ENCODE measurements around the gene IZUMO4. TPM values are rescaled to one million over a fixed set of nuclear protein-coding genes. Genes with fewer than 3 reads are reported as not detected.
"Not testable (repeated sequence)": the region's sequence is repeated elsewhere in the genome, so short reads cannot be mapped to it uniquely, and the experiment has no call there.

Gene IZUMO4
- total RNA-seq, 2 donors from 2014 or later = 13.9 to 143 TPM

DNA sequence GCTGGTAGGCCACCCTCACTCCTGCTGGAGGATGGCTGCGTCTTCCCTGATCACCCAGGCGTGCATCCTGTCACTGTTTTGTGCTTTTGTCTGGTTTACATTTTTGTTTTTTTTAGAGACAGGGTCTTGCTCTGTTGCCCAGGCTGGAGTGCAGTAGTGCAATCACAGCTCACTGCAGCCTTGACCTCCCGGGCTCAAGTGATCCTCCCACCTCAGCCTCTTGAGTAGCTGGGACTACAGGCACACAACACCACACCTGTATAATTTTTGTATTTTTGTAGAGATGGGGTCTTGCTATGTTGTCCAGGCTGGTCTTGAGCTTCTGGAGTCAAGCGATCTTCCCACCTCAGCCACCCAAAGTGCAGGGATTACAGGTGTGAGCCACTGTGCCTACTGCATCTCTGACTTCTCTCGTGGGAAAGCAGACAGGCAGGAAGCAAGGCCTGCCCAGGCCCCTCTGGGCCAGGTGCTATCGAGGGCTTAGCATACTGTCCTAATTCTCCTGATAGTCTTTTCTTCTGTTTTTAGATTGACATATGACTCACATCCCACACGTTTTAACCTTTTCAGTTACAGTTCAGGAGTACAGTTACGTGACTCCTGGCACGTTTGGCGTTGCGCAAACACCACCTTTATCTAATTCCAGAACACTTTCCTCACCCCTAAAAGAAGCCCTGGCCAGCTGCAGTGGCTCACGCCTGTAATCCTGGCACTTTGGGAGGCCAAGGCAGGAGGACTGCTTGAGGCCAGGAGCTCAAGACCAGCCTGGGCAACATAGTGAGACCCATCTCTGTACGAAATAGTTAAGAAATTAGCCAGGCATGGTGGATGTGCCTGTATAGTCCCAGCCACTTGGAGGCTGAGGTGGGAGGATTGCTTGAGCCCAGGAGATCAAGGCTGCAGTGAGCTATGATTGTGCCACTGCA lies 9.8 kb upstream of the IZUMO4 start:
- peaks cover 32% of the 10 kb centered on the region for H3K4me1 Mint-ChIP-seq
- peak overlapping the region; percentile 97 for H3K4me3 Mint-ChIP-seq
- H3K27me3 Mint-ChIP-seq, H3K9me3 Mint-ChIP-seq: not testable (repeated sequence)
- peak overlapping the region; percentile 100 for H3K27ac Mint-ChIP-seq
- peak; percentile 41 for ATAC-seq (replicated peaks)
- H3K36me3 Mint-ChIP-seq (ENCODE audit: low read depth) = peaks cover 92% of the 10 kb centered on the region

DNA sequence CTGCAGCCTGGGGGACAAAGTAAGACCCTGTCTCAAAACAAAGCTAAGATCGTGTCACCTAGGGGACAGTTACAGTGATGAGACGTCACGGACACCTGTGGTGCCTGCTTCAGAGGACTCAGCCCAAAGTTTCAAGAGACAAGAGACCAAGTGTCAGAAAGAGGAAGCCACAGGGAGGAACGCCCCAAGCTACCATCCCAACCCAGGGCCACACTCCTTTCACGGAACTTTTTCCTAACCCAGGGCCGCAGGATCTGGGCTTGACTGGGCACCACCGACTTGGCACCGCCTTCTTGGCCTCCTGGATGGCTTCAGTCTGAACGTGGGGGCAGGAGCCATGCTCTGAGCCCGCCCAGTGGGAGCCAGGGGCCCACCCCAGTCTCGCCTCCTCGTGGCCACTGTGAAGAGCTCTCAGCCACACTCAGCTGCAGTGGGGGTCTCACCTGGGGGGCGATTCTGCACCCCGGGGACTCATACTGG lies 9.1 kb upstream of the IZUMO4 start:
- H3K4me1 Mint-ChIP-seq = peaks cover 32% of the 10 kb centered on the region
- peak; percentile 15 for ATAC-seq (replicated peaks)
- no peaks in the 10 kb centered on the region for H3K27me3 Mint-ChIP-seq
- peaks cover 7% of the 10 kb centered on the region for H3K9me3 Mint-ChIP-seq
- peak overlapping the region; percentile 97 for H3K4me3 Mint-ChIP-seq
- H3K27ac Mint-ChIP-seq = peak overlapping the region; percentile 100
- H3K36me3 Mint-ChIP-seq (ENCODE audit: low read depth) = peaks cover 92% of the 10 kb centered on the region

DNA sequence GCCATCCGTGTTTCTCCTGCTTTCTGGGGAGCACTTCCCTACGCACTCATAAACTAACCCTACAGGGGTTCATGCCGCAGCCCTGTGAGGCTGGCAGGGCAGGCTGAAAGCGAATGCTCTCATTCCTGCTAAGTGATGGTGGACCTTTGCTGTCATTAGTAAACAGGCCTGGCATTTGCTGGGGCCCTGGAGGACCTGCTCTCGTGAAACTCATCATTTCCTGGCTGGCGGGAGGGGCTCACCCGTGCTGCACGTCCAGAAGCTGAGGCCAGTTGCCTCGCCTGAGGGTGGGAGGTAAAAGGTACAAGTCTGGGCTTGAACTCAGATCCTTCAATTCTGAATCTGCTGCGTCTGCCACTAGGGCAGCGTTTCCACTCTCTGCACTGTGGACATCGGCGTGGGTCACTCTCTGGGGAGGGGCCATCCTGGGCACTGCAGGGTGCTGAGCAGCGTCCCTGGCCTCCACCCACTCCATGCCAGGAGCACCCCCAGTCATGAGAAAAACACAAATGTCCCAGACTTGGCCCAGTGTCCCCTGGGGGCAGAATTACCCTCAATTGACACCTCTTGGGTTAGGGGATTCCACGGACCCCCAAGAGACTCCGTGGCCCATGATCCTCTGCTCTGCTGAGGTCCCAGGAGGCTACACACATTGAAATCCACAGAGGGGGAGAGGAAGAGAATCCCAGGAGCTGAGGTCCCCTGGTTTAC lies 7.6 kb upstream of the IZUMO4 start:
- Mint-ChIP-seq H3K9me3 (peaks cover 7% of the 10 kb centered on the region), H3K4me1 (peaks cover 38% of the 10 kb centered on the region), H3K27me3 (no peaks in the 10 kb centered on the region), H3K27ac (peak overlapping the region; percentile 100), H3K36me3 (ENCODE audit: low read depth) (peaks cover 92% of the 10 kb centered on the region), H3K4me3 (peak overlapping the region; percentile 97)
- no peak for ATAC-seq (replicated peaks)

DNA sequence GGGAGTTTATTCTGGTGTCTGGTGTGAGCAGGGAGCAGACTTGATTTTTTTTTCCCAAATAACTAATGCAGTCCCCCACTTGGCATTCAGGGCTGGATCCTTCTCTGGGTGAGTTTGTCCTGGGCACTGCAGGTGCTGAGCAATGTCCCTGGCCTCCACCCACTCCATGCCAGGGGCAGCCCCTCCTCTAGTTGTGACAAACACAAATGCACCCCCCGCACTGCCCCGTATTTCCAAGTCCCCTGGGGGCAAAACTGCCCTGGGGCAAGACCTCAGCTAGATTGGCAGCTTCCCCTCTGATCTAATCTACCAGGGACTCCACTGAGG lies 7.0 kb upstream of the IZUMO4 start:
- H3K27ac Mint-ChIP-seq = peak overlapping the region; percentile 100
- H3K4me1 Mint-ChIP-seq = peaks cover 43% of the 10 kb centered on the region
- H3K27me3 Mint-ChIP-seq = no peaks in the 10 kb centered on the region
- ATAC-seq (replicated peaks) = no peak
- peaks cover 92% of the 10 kb centered on the region for H3K36me3 Mint-ChIP-seq (ENCODE audit: low read depth)
- peak overlapping the region; percentile 97 for H3K4me3 Mint-ChIP-seq
- peaks cover 10% of the 10 kb centered on the region for H3K9me3 Mint-ChIP-seq

DNA sequence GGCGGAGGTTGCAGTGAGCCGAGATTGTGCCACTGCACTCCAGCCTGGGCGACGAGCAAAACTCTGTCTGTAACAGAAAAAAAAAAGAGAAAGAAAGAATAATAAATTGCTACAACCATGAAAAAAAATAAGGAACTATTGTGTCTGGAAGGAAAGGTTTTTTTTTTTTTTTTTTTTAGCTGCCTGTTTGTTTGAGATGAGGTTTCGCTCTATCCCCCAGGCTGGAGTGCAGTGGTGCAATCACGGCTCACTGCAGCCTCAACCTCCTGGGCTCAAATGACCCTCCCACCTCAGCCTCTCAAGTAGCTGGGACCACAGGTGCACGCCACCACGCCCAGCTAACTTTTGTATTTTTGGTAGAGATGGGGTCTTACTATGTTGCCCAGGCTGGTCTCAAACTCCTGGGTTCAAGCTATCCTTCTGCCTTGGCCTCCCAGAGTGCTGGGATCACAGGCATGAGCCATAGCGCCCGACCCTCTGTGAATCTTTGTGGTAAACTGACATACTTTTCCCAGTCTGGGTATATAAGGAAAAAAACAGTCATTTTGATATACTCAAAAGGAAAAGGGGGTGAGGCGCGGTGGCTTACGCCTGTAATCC lies 4.7 kb upstream of the IZUMO4 start:
- not testable (repeated sequence) for H3K9me3 Mint-ChIP-seq; H3K27me3 Mint-ChIP-seq; ATAC-seq (replicated peaks); H3K27ac Mint-ChIP-seq
- Mint-ChIP-seq H3K4me1 (peaks cover 37% of the 10 kb centered on the region), H3K36me3 (ENCODE audit: low read depth) (peaks cover 88% of the 10 kb centered on the region), H3K4me3 (peak overlapping the region; percentile 96)

DNA sequence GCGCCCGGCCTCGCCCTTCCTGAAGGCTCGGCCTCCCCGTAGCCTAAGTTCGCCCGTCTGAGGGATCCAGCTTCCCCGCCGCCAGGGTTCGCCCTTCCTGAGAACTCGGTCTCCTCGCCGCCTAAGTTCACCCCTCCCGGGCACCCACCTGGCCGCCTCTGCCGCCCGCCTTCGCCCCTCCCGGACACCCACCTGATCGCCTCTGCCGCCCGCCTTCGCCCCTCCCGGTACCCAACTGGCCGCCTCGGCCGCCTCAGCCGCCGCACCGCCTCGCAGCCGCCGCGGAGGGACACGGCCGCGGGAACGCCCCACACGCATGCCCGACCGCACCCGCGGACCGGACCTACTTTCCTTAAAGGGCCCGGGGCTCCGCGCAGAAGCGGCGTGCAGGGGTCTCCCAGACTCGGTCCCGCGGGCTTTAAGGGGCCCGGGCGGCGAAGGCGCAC lies 658 bp upstream of the IZUMO4 start, which contains the start of gene MOB3A:
Gene MOB3A (minus strand): TSS at position 293 of the 446 bp plus-strand sequence. CDS start 17,766 bp downstream, outside the sequence.
- peaks cover 11% of the 10 kb centered on the region for H3K4me1 Mint-ChIP-seq
- H3K27me3 Mint-ChIP-seq = no peaks in the 10 kb centered on the region
- ATAC-seq (replicated peaks) = peak; percentile 54
- H3K9me3 Mint-ChIP-seq = peaks cover 3% of the 10 kb centered on the region
- H3K36me3 Mint-ChIP-seq (ENCODE audit: low read depth) = peaks cover 63% of the 10 kb centered on the region
- H3K27ac Mint-ChIP-seq = peak within 1 kb of the TSS; percentile 98
- peak within 1 kb of the TSS; percentile 96 for H3K4me3 Mint-ChIP-seq

DNA sequence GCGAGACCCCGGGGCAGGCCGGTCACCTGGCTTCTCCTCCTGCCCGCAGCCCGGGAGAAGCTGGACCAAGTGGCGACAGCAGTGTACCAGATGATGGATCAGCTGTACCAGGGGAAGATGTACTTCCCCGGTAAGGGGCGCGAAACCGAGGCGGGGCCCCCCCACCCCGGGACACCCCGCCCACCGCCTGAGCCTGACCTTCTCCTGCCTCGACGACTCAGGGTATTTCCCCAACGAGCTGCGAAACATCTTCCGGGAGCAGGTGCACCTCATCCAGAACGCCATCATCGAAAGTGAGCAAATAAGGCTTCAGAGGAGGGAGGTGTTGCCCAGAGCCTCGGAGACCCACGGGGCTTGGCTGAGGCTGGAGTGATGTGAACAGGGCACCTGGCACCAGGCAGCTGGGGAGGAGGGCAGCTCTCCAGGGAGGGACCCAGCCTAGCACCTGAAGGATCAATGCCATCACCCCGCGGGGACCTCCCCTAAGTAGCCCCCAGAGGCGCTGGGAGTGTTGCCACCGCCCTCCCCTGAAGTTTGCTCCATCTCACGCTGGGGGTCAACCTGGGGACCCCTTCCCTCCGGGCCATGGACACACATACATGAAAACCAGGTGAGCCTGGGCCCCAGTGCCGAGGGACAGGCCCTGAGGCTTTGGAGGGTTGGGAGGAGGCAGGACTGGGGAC lies 629 bp downstream of the IZUMO4 start:
- Mint-ChIP-seq H3K27me3 (no peaks in the 10 kb centered on the region), H3K36me3 (ENCODE audit: low read depth) (peaks cover 67% of the 10 kb centered on the region), H3K4me3 (peak overlapping the region; percentile 83), H3K27ac (peak overlapping the region; percentile 80), H3K4me1 (peaks cover 11% of the 10 kb centered on the region), H3K9me3 (peaks cover 3% of the 10 kb centered on the region)
- peak; percentile 30 for ATAC-seq (replicated peaks)

DNA sequence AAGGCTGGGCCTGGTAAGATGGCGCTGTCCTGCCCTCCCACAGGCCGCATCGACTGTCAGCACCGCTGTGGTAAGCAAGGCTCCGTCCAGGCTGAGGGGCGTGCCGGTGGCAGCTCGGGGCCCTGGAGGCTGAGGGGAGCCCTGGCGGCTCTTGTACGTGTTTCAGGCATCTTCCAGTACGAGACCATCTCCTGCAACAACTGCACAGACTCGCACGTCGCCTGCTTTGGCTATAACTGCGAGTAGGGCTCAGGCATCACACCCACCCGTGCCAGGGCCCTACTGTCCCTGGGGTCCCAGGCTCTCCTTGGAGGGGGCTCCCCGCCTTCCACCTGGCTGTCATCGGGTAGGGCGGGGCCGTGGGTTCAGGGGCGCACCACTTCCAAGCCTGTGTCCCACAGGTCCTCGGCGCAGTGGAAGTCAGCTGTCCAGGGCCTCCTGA lies 1.2 kb downstream of the IZUMO4 start:
- no peak for ATAC-seq (replicated peaks)
- H3K27me3 Mint-ChIP-seq = no peaks in the 10 kb centered on the region
- H3K4me3 Mint-ChIP-seq = peak overlapping the region; percentile 83
- peaks cover 62% of the 10 kb centered on the region for H3K36me3 Mint-ChIP-seq (ENCODE audit: low read depth)
- H3K9me3 Mint-ChIP-seq = peaks cover 3% of the 10 kb centered on the region
- no peak overlapping the region for H3K27ac Mint-ChIP-seq
- H3K4me1 Mint-ChIP-seq = peaks cover 11% of the 10 kb centered on the region

DNA sequence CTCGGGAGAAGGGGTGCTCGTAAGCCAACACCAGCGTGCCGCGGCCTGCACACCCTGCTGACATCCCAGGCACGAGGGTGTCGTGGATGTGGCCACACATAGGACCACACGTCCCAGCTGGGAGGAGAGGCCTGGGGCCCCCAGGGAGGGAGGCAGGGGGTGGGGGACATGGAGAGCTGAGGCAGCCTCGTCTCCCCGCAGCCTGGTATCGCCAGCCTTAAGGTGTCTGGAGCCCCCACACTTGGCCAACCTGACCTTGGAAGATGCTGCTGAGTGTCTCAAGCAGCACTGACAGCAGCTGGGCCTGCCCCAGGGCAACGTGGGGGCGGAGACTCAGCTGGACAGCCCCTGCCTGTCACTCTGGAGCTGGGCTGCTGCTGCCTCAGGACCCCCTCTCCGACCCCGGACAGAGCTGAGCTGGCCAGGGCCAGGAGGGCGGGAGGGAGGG lies 2.4 kb downstream of the IZUMO4 start:
- peaks cover 57% of the 10 kb centered on the region for H3K36me3 Mint-ChIP-seq (ENCODE audit: low read depth)
- peaks cover 10% of the 10 kb centered on the region for H3K4me1 Mint-ChIP-seq
- no peak overlapping the region for H3K27ac Mint-ChIP-seq
- ATAC-seq (replicated peaks) = no peak
- no peak overlapping the region for H3K4me3 Mint-ChIP-seq
- no peaks in the 10 kb centered on the region for H3K27me3 Mint-ChIP-seq
- H3K9me3 Mint-ChIP-seq = peaks cover 3% of the 10 kb centered on the region

DNA sequence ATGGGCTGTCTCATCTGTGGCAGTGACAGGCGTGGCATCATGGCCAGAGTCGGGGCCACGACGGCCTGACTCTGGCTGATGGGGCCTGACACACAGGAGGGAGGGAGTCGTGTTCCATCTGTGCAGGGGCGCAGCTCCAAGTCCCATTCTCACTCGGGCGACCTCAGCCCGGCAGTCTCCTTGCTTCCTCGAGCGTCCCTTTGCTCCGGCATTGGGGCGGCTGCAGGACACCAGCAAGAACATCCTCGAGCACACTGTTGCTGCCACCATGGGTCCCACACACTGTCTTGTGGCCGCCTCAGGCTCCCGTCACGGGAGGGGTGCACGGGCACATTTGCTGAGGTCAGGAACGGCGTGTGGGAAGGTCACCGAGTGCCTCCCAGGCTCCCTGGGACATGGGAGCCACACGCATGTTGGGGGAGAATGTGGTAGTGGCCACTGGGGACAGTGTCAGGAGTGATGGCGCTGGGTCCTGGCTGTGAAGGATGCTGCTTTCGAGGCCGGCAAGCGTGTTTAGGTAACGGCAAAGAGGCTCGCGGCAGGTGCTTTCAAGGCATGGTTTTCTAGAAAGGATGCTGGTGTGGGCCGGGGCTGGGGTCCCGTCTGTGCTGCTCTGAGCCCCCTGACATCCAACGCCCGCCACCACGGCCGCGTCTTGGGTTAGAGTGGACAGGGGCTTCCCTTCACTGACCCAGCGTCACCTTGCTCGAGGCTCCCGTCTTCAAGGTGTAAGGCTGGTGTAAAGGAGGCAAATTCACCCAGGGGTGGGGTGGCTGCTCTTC lies 3.4 kb downstream of the IZUMO4 start:
- no peaks in the 10 kb centered on the region for H3K27me3 Mint-ChIP-seq
- no peak overlapping the region for H3K27ac Mint-ChIP-seq
- no peak overlapping the region for H3K4me3 Mint-ChIP-seq
- H3K36me3 Mint-ChIP-seq (ENCODE audit: low read depth) = peaks cover 57% of the 10 kb centered on the region
- no peaks in the 10 kb centered on the region for H3K9me3 Mint-ChIP-seq
- H3K4me1 Mint-ChIP-seq = peaks cover 7% of the 10 kb centered on the region
- no peak for ATAC-seq (replicated peaks)

DNA sequence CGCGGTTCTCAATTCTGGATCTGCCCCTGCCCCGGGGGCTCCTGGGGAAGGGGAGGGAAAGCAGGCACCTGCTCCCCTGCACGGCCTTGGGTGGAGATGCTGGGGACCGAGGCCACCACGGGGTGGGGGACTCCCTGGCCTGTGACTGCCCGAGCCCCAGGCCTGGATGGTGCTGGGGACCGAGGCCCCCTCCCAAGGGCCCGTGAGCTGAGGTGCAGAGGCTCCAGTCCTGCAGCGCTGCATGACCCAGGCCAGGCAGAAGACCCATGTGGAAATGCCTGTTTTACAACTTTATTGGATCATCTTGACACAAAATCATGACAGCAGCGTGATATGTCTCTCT lies 4.0 kb downstream of the IZUMO4 start:
- peaks cover 57% of the 10 kb centered on the region for H3K36me3 Mint-ChIP-seq (ENCODE audit: low read depth)
- no peak for ATAC-seq (replicated peaks)
- H3K9me3 Mint-ChIP-seq = no peaks in the 10 kb centered on the region
- H3K27ac Mint-ChIP-seq = no peak overlapping the region
- no peak overlapping the region for H3K4me3 Mint-ChIP-seq
- peaks cover 7% of the 10 kb centered on the region for H3K4me1 Mint-ChIP-seq
- no peaks in the 10 kb centered on the region for H3K27me3 Mint-ChIP-seq

DNA sequence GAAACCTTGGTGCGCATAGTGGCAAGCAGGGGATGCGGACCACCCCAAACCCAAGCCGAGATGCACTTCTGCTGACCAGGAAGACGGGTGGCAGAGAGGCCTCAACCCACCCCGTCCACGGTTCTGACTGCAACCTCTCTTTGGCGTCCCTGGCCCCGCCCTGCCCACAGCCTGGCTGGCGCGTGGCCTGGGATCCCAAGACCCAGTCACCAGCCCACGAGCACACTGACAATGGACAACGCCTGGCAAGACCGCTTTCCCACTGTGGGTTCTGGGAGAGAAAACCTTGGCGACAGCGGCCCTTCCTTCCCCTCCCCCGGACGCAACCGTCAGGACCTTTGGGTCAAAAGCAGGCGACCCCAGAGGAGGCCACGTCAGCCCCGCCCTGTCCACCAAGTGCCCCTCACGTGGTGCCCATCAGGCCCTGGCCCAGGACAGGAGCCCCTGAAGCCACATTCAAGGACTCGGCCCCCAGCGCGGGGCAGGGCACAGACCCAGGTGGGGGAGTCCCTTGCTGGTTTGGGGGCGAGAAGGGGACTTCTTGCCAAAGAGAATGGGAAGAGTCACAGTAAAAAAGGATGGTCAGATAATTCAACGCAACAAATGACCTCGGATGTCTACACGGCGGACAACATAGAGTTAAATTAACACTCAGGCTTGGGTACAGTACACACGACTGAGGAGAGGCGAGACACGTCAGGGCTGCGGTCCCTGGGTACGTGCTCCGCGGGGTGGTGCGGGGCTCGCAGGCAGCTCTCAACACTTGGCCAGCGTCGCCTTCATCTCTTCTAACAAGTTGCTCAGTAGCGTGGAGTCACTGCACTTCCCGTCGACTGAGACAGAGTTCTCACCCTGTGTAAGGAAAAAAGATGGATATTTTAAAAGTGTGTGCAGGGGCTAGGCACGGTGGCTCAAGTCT lies 5.0 kb downstream of the IZUMO4 start:
- H3K27me3 Mint-ChIP-seq = no peaks in the 10 kb centered on the region
- no peak for ATAC-seq (replicated peaks)
- peaks cover 62% of the 10 kb centered on the region for H3K36me3 Mint-ChIP-seq (ENCODE audit: low read depth)
- H3K4me3 Mint-ChIP-seq = no peak overlapping the region
- peaks cover 7% of the 10 kb centered on the region for H3K4me1 Mint-ChIP-seq
- no peak overlapping the region for H3K27ac Mint-ChIP-seq
- H3K9me3 Mint-ChIP-seq = no peaks in the 10 kb centered on the region

All from activated T-helper 17 cell treated with anti-CD3 and anti-CD28 coated beads, Interleukin-2, amount 50 U/mL, for 72 hours (primary cell).